GM12873 (cell line): ENCODE data around the gene TIGD3.
A peak's percentile ranks its signal among the peaks of the same experiment; 100 is the strongest.

Source experiments
- CTCF ChIP-seq: IDR thresholded peaks from 2 replicates; pipeline ENCODE4 v1.5.1; 2012; ENCODE audit warnings: low read depth, mild to moderate bottlenecking, moderate library complexity, low read length, control low read depth; ENCODE audit not compliant: insufficient read depth; ENCODE audit errors: missing control alignments

The TIGD3 gene

GRCh38 chr11:65362320-65362931 lies 7.9 kb downstream of the TIGD3 start:
- no peak for TF ChIP-seq CTCF

- no peak for TF ChIP-seq CTCF
Observed at GRCh38 chr11:65362966-65363365, 8.4 kb downstream of the TIGD3 start.

GRCh38 chr11:65363770-65364169 lies 9.2 kb downstream of the TIGD3 start:
- TF ChIP-seq CTCF: no peak

GRCh38 chr11:65366340-65366773 lies 11.8 kb downstream of the TIGD3 start:
- peak; percentile 80 for TF ChIP-seq CTCF

- TF ChIP-seq CTCF: no peak
Observed at GRCh38 chr11:65370659-65371049, 16.1 kb downstream of the TIGD3 start.

- TF ChIP-seq CTCF: no peak
Observed at GRCh38 chr11:65373839-65374580, 19.5 kb downstream of the TIGD3 start.

GRCh38 chr11:65375012-65375411 lies 20.5 kb downstream of the TIGD3 start:
- TF ChIP-seq CTCF: no peak
